NCI-H526 (cell line): ENCODE results near the gene RNF220.

ENCODE experiments used
- DNase-seq, 2 experiments: peaks; one replicate each; lab custom pipeline; 2025; lab: John Stamatoyannopoulos, UW

RNF220 gene

GRCh38 chr1:44587796-44588460 lies 182.9 kb downstream of the RNF220 start:
- DNase-seq: peak in 1 of 2 experiments; percentile 36

GRCh38 chr1:44588551-44589210 lies 183.6 kb downstream of the RNF220 start:
- DNase-seq: no peak

GRCh38 chr1:44590475-44590874 lies 185.4 kb downstream of the RNF220 start:
- DNase-seq: no peak

- DNase-seq: no peak
Measured at GRCh38 chr1:44591381-44591780, 186.3 kb downstream of the RNF220 start.

- DNase-seq: no peak
Measured at GRCh38 chr1:44592208-44593145, 187.4 kb downstream of the RNF220 start.

GRCh38 chr1:44594353-44594752 lies 189.3 kb downstream of the RNF220 start:
- no peak for DNase-seq

GRCh38 chr1:44594871-44595735 lies 190.0 kb downstream of the RNF220 start:
- peak; percentile 76 to 93 for DNase-seq

GRCh38 chr1:44596511-44596910 lies 191.5 kb downstream of the RNF220 start:
- DNase-seq: no peak

- DNase-seq: no peak
Measured at GRCh38 chr1:44598167-44598566, 193.1 kb downstream of the RNF220 start.

GRCh38 chr1:44602634-44603628 lies 197.9 kb downstream of the RNF220 start:
- DNase-seq: peak in 1 of 2 experiments; percentile 60

GRCh38 chr1:44603718-44604117 lies 198.7 kb downstream of the RNF220 start:
- peak in 1 of 2 experiments; percentile 30 for DNase-seq

GRCh38 chr1:44604157-44604955 lies 199.3 kb downstream of the RNF220 start:
- DNase-seq: no peak

GRCh38 chr1:44605914-44606615 lies 201.0 kb downstream of the RNF220 start:
- DNase-seq: peak; percentile 64 to 83

- DNase-seq: no peak
Measured at GRCh38 chr1:44606701-44607281, 201.7 kb downstream of the RNF220 start.

- DNase-seq: peak in 1 of 2 experiments; percentile 39
Measured at GRCh38 chr1:44608141-44608540, 203.1 kb downstream of the RNF220 start.

- DNase-seq: peak in 1 of 2 experiments; percentile 70
Measured at GRCh38 chr1:44609412-44609767, 204.3 kb downstream of the RNF220 start.

GRCh38 chr1:44609768-44610526 lies 204.9 kb downstream of the RNF220 start:
- DNase-seq: peak; percentile 31 to 64
